ENCODE data around the gene FAM78B. TPM values are rescaled to one million over a fixed set of nuclear protein-coding genes. Genes with fewer than 3 reads are reported as not detected.

Gene FAM78B
- total RNA-seq, 1 experiment from 2014 or later = 0.41 TPM

DNA sequence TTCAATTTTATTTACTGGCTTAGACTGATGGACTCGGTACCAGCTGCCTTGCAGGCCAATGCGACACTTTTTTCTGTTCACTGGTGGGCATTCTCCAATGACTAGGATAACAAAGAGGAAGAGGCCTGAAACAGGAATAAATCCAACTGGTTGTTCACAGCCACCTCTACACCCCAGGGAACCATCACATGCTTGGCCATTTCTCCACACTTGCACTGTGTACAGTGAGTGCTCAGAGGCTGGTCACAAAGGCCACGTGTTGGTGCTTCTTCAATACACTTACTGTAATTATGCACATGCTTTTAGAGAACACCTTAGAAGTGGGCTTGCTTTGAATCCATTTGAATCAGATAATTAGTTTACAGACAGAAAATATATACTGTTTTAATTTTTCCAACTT lies 113.4 kb downstream of the FAM78B start:
- no peak for DNase-seq (ENCODE audit: low read depth, low spot score)
- no peak overlapping the region for H3K27ac ChIP-seq (ENCODE audit: low read length)
- H3K27me3 ChIP-seq (ENCODE audit: control insufficient read depth, insufficient read depth, low read length) = no peaks in the 10 kb centered on the region
- no peaks in the 10 kb centered on the region for H3K36me3 ChIP-seq (ENCODE audit: control insufficient read depth, insufficient read depth, low read length)
- intact Hi-C loops (cut with micrococcal nuclease; ENCODE audit: unreplicated experiment) = no loop called here
- TF ChIP-seq SIN3A (IDR thresholded peaks at IDR 0.05; ENCODE audit: borderline replicate concordance, insufficient read depth, low read depth, low read length) (no peak), TCF7L2 (IDR thresholded peaks at IDR 0.05; ENCODE audit: low read depth, low read length) (no peak)
- TF ChIP-seq, protein P1, sequence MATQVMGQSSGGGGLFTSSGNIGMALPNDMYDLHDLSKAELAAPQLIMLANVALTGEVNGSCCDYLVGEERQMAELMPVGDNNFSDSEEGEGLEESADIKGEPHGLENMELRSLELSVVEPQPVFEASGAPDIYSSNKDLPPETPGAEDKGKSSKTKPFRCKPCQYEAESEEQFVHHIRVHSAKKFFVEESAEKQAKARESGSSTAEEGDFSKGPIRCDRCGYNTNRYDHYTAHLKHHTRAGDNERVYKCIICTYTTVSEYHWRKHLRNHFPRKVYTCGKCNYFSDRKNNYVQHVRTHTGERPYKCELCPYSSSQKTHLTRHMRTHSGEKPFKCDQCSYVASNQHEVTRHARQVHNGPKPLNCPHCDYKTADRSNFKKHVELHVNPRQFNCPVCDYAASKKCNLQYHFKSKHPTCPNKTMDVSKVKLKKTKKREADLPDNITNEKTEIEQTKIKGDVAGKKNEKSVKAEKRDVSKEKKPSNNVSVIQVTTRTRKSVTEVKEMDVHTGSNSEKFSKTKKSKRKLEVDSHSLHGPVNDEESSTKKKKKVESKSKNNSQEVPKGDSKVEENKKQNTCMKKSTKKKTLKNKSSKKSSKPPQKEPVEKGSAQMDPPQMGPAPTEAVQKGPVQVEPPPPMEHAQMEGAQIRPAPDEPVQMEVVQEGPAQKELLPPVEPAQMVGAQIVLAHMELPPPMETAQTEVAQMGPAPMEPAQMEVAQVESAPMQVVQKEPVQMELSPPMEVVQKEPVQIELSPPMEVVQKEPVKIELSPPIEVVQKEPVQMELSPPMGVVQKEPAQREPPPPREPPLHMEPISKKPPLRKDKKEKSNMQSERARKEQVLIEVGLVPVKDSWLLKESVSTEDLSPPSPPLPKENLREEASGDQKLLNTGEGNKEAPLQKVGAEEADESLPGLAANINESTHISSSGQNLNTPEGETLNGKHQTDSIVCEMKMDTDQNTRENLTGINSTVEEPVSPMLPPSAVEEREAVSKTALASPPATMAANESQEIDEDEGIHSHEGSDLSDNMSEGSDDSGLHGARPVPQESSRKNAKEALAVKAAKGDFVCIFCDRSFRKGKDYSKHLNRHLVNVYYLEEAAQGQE (IDR thresholded peaks at IDR 0.05; ENCODE audit: insufficient read depth in 1 of 2, low read depth in 2 of 2, low read length in 1 of 2) = no peak
- in situ Hi-C loops (cut with HindIII; ENCODE audit: low pct_unique_long_range_greater_than_20kb, low sequenced_read_pairs) = no loop called here
- H3K4me1 ChIP-seq (ENCODE audit: control insufficient read depth, insufficient read depth, low read length) = no peaks in the 10 kb centered on the region
- no TSS peak for BruUV-seq (replicated peaks)
- no peak overlapping the region for H3K4me3 ChIP-seq (ENCODE audit: low read depth in 2 of 2, low read length in 2 of 2)
- ChIA-PET POLR2A (no interaction called here), CTCF (no interaction called here)
- ATAC-seq = no peak
- no peaks in the 10 kb centered on the region for H3K9me3 ChIP-seq (ENCODE audit: control insufficient read depth, insufficient read depth, low read depth, low read length)

DNA sequence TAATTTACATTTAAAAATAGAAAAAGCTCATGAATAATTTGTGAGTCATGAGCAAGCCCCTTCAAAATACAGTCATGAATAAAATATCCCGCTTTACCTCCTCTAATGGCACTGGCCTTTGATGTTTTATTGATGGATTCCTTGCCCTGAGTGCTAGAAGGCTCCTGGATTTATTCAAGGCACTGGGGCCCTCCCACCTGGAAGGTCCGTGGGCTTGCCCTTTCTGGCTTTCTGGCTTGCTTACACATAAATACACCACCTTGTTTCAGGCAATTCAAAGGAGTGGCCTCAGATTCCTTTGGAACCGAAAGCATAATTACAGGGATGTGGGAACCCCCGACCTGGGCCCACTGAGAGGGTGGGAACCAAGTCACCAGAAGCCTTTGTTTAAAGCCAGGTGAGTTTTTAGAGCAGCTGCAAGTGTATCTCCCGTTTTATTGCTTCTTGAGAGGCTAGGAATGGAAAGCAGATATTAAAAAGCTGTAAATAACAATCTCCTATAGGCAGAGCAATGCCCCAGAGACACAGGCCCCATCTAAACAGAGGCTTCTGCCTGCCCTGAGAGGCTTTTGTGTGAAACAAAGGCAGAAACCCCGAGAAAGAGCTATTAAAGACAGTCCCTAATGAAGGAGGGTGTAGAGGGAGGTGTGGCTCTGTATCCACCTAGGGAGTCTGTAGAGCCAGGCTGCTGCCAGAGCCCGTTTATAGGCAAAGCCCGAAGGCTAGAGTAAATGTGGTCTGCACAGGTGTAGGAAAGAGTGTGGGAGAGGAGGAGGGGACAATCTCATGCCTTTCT lies 126.4 kb downstream of the FAM78B start:
- Histone ChIP-seq H3K36me3 (ENCODE audit: control insufficient read depth, insufficient read depth, low read length) (no peaks in the 10 kb centered on the region), H3K4me1 (ENCODE audit: control insufficient read depth, insufficient read depth, low read length) (no peaks in the 10 kb centered on the region), H3K27ac (ENCODE audit: low read length) (no peak overlapping the region), H3K4me3 (ENCODE audit: low read depth in 2 of 2, low read length in 2 of 2) (no peak overlapping the region), H3K9me3 (ENCODE audit: control insufficient read depth, insufficient read depth, low read depth, low read length) (no peaks in the 10 kb centered on the region), H3K27me3 (ENCODE audit: control insufficient read depth, insufficient read depth, low read length) (no peaks in the 10 kb centered on the region)
- no peak for DNase-seq (ENCODE audit: low read depth, low spot score)
- ATAC-seq = no peak
- POLR2A ChIA-PET = no interaction called here
- CTCF ChIA-PET = no interaction called here
- in situ Hi-C loops (cut with HindIII; ENCODE audit: low pct_unique_long_range_greater_than_20kb, low sequenced_read_pairs) (no loop called here), intact Hi-C loops (cut with micrococcal nuclease; ENCODE audit: unreplicated experiment) (no loop called here)
- no TSS peak for BruUV-seq (replicated peaks)
- TF ChIP-seq TCF7L2 (IDR thresholded peaks at IDR 0.05; ENCODE audit: low read depth, low read length) = no peak
- TF ChIP-seq SIN3A (IDR thresholded peaks at IDR 0.05; ENCODE audit: borderline replicate concordance, insufficient read depth, low read depth, low read length) = no peak
- TF ChIP-seq, protein P1 (IDR thresholded peaks at IDR 0.05; ENCODE audit: insufficient read depth in 1 of 2, low read depth in 2 of 2, low read length in 1 of 2) = no peak
- TF ChIP-seq POLR2AphosphoS5 (IDR thresholded peaks at IDR 0.05; ENCODE audit: low read depth, low read length) = no peak
